Suprapubic skin (tissue), 3 donors: ENCODE results near the gene PLXNA4.

Experiments
- CTCF ChIP-seq, 2 donors: fragments of 200-600 bp in 1 of 2; fragments of 450-650 bp in 1 of 2; sonication (generic) in 1 of 2; IDR thresholded peaks; one replicate each; pipeline ENCODE4 v1.5.1; 2016 to 2019; ENCODE audit warnings: antibody characterized with exemption in 2 of 2, mild to moderate bottlenecking in 1 of 2, moderate library complexity in 1 of 2
- POLR2A ChIP-seq, 2 donors: fragments of 450-650 bp; IDR thresholded peaks; one replicate each; pipeline ENCODE4 v1.6.1; 2017; ENCODE audit warnings: antibody characterized with exemption in 2 of 2, mild to moderate bottlenecking in 2 of 2, moderate library complexity in 2 of 2

GRCh38 chr7:132180481-132180880 is 395.8 kb downstream of the PLXNA4 start:
- TF ChIP-seq CTCF (IDR thresholded peaks at IDR 0.05) (no peak), POLR2A (IDR thresholded peaks at IDR 0.05) (no peak)
